HG02973 (cell line): ENCODE data around the gene CFAP221.

Source experiments
- ATAC-seq: cut with Tn5 transposase; IDR thresholded peaks from one replicate; pipeline ENCODE4 v1.9.1; 2021; ENCODE audit warnings: moderate library complexity; ENCODE audit not compliant: unreplicated experiment

CFAP221 gene

DNA sequence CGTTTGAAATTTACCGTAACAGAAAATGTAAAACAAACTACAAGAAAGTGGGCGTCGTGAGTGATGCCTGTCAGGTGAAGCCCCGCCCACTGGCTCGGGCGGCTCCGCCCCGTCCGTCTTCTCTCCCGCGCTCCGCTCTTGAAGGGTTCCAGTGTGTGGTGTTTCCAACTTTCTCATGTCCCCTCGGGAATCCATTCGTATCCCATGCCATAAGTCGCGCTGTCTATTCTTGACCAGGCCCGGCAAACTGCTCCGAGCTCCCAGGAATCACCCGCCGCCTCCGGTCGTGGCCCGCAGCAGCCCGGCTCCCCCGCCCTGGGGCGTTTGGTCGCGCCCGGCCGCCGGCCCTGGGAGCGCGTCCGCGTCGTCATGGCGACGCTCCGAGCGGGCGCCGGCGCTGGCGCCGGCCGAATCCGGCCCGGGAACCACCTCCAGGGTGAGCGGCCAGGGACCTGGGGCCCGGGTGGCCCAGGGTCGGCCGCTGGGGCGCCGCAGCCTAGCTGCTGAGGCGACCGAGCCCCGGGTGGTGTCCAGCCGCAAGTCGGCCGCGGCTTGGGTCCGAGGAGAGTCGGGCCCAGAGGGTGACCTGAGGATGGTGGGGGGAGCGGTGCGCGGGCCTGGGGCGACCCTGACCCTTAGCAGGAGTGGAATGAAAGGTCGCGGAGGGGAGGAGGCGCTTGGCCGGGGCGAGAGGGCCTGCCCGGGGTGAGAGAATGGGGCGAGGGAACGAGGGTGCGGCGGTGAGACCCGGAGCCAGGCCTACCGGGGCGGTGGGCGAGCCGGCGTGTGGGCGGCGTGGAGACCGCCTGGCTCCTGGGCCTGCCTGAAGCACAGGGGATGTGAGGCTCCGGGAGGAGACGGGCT lies at the start of gene CFAP221:
TSS of gene CFAP221 (plus strand) at position 375 of the 864 bp plus-strand sequence. CDS start 1,683 bp downstream, outside the sequence.
- ATAC-seq = peak; percentile 87

DNA sequence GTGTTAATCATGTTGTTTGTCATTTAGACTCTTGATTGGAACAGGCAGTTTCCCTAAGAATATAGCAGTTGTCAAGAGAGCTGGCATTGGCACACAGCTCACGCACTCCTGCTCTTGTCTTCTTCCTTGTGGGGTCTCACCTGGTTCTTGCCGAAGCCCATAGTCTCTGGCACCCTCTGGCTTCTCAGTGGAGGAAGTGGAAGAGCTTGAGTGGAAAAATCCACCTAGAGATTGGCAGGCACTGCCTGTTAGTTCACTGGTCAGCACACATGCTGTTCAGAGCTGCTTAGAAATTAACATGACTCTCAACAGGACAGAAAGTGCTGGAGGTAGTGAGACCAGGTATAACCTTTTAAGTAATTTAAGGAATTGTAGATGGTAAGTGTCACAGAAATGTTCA lies 48.3 kb upstream of the CFAP221 start:
- ATAC-seq = no peak

DNA sequence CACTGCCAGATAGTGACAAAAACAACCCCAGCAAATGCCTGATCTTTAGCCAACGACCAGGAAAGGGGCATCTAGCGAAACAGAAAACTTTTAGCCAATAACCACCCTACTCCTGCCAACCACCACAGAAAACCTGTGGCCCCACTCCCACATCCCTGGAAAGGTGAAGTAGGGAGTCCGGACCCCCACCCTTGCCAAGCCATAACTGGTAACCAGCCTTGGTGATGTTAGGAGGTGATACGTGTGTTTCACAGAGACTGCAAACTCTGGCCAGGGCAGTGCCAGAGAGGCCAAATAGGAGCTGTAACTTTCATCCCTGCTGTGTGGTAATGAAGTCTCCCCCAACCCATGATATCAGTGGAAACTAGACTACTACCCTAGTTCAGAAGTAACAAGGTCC lies 47.6 kb upstream of the CFAP221 start:
- no peak for ATAC-seq

DNA sequence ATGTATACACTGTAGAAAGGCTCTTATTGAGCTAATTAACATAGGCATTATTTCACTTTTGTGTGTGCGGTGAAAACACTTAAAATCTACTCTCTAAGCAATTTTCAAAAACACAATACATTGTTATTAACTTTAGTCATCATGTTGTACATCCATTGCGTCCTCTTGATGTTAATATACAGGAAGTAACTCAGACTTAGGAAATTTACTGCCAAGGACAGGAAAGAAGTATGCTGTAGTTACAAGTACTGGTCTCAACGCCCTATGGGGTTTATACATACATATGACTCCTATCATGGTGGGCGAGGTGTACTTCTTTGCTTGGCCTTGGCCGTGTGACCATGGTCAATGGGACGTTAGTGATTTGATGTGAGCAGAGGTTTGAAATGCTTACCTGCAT lies 35.5 kb upstream of the CFAP221 start:
- ATAC-seq = no peak

DNA sequence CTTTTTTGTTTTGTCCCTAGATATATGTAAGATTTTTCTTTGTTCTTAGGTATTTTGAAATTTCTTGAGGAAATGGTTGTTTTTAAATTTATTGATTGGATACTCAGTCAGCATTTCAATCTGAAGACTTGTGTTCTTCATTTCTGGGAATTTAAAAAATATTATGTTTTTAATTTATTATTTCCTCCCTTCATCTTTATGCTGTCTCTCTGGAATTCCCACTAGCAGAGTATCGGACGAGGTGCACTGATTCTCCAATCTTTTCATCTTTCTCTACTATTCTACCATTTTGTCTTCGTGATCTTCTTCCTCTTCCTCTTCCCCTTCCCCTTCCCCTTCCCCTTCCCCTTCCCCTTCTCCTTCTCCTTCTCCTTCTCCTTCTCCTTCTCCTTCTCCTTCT lies 32.3 kb upstream of the CFAP221 start:
- no peak for ATAC-seq

DNA sequence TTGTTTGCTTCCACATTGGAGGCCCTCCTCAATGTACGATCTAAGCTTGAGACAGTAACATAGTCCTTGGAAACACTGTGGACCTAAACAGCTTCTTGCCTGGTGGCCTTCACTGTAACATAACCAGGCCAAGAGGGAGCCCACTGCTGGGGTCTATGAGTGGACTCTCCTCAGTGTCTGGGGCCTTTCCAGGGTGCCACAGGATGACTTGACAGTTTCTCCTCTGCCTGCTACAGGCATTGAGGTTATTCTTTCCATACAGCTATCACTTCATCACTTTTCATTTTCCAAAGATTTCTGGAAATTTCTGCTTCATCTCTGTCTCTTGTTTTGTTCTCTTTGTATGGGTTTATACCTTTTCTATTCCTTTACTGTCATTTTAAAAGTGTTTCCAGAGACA lies 31.3 kb upstream of the CFAP221 start:
- ATAC-seq = no peak

DNA sequence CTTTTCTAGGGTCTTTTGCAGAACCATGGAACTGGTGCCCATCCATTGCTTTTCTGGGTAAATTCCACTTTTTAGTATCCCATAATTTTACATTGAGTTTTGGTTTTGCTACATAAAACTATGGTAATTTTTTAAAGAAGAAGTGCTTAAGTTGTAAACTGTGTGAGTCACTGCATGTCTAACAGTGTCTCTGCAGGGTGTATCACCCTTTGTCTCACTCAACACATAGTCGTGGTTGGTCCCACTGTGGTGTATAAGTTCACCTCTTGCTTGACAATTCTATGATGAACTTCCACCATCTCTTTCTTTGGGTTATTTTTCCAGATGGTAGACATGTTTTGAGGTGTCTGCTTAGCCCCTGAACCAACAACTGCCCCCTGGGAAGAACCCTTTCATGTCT lies 30.4 kb upstream of the CFAP221 start:
- ATAC-seq = no peak

DNA sequence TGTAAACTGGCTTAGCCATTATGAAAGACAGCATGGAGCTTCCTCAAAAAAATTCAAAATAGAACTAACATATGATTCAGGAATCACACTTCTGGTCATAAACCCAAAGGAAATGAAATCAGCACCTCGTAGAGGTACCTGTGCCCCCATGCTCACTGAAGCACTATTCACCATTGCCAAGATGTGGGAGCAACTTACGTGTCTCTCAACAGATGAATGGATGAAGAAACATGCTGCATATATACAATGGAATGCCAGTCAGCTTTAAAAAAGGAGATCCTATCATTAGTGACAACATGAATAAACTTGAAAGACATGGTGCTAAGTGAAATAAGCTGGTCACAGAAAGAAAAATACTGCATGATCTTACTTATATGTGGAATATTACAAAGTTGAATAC lies 28.1 kb upstream of the CFAP221 start:
- no peak for ATAC-seq

DNA sequence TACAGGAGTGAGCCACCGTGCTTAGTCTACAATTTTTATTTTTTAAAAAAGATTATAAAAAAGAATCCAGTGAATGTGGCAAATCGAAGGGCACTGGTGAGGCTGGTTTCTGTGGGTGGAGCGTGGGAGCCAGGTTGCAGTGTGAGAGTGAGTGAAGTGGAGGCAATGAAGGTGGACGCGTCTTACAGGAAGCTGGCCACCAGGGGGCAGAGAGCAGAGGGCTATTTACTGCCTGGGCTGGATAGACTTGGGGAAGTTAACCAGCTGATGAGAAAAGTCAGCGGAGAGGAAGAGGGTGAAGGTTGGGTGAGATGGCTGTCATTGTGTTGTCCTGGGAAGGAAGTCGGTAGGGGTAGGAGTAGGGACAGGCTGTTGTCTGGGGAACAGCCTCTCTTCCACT lies 26.8 kb upstream of the CFAP221 start:
- ATAC-seq = peak; percentile 78

DNA sequence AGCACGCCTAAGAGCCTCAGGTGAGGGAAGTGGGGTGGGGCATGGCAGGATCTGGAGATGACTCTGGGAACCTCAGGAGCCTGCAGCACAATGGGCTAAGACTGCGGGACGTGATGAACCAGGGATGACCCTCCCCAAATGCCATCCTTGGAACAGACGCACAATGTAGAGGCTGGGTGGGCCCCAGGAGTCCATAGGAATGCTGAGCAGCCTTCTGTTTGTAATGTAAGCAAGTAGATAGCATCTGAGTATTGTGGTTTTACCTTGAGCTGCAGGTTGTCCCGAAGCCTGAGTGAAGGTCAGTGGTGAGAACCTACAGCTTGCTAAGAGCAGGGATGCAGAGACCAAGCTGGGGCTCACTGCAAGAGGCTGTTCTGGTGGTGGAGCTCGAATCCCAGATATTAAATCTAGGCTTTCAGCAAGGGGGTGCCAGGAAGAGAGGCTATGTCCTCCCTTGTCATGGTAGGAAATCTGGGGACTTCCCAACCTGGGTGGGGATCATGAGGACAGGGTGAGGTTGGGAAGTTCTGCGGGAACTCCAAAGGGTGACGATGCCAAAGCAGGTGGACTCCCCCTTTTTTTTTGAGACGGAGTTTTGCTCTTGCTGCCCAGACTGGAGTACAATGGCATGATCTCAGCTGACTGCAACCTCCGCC lies 25.7 kb upstream of the CFAP221 start:
- ATAC-seq = no peak

DNA sequence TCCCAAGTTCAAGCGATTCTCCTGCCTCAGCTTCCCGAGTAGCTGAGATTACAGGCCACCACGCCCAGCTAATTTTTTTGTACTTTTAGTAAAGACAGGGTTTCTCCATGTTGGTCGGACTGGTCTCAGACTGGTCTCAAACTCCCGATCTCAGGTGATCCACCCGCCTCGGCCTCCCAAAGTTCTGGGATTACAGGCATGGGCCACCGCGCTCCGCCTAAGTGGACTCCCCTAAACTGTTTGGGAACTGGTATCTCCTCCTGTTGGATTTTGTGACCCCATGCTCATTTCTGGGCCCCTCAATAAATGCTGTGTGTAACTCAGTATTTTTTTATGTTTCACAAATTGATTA lies 25.2 kb upstream of the CFAP221 start:
- ATAC-seq = no peak

DNA sequence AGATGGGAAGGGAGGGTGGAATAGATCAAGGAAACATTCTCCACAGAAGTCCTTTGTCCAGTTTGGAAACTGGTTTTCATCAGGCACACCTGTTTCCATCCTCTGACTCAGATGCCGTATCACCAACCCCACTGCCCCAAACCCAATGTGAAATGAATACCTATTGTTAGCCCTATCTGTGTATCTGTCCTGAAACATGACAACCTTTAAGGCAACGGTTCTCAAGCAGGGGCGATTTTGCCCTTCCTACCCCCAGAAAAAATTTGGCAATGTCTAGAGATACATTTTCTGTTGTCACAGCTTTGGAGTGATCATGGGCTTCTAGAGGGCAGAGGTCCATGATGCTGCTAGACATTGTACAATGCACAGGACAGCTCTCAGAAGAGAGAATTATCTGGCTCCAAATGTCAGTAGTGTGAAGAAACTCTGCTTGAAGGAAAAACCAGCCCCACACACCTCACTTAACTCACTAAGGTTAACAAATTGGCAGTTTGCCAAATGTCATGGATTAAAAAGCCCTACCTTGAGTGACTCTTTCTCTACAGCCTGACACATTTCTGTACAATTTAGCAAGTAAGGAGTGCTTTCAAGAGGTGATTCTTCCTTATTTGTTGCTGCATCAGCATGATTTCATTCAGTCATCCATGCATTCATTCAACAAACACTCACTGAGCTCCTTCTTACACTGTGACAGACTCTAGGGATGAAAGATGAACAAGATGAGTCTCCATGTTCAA lies 23.4 kb upstream of the CFAP221 start:
- ATAC-seq = no peak

DNA sequence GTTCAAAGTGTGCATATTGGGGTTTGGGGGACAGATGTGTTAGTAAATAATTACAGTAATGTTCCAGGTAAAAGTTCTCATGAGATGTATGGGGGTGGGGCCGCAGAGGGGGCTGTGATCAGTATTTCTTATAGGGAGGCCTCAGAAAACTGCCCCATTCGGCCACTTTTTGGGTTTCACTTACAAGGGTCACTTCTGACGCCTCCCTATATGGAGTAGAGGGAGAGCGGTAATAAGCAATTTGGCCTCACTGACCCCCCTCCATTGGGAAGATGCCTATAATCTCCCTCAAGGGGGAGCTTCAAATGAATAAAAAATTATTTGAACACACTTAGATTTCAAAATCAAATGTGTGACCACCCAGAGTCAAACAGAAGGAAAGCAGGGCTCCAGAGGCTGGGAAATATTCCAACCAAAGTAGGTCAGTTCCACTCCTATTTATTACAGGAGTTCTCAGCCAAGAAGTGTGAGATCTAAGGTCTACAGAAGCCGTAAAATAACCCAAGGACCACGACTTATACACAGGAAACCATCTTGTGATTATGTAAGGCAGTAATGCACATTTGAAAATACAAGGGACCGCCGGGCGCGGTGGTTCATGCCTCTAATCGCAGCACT lies 22.7 kb upstream of the CFAP221 start:
- no peak for ATAC-seq

DNA sequence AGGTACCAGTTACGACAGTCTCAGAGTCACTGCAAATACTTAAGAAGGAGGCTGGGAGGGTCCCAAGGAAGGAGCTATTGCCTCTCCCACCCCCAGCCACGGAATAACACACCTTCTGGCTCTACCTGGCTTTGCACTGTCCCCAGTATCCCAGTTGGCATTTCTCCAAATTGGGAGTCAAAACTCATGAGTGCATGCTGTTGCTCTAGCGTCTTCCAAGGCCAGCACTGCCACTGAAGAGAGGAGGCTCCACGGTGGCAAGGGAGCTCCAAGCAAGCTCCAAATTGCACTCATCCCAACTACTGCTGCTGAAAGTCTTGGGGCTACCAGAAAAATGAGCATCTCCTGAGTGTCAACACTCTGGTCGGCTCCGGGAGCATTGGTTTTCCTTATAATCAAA lies 21.6 kb upstream of the CFAP221 start:
- ATAC-seq = no peak

DNA sequence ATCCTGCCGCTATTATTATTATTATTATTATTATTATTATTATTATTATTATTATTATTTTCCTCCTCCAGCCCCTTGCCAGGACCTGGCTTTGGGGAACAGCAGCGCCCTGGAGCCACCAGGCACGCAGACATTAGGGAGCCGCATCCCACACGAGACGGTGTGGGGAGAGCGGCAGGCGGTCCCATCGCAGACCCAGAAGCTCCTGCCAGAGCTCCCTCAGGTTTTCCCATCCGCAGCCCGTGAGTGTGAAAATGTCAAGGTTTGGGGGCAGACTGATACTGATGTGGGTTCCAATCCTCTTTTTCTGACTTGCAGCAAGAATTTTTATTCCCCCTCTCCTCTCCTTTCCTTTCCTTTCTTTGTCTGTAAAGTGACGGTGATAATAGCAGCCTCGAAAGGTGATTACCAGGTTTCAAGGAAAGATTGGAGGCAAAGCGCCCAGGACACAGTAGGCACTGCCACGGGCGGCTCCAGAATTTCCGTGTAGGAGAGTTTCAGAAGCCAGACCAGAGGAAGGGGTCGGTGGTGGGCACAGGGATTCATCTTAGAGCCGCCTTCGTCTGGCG lies 20.8 kb upstream of the CFAP221 start:
- no peak for ATAC-seq

DNA sequence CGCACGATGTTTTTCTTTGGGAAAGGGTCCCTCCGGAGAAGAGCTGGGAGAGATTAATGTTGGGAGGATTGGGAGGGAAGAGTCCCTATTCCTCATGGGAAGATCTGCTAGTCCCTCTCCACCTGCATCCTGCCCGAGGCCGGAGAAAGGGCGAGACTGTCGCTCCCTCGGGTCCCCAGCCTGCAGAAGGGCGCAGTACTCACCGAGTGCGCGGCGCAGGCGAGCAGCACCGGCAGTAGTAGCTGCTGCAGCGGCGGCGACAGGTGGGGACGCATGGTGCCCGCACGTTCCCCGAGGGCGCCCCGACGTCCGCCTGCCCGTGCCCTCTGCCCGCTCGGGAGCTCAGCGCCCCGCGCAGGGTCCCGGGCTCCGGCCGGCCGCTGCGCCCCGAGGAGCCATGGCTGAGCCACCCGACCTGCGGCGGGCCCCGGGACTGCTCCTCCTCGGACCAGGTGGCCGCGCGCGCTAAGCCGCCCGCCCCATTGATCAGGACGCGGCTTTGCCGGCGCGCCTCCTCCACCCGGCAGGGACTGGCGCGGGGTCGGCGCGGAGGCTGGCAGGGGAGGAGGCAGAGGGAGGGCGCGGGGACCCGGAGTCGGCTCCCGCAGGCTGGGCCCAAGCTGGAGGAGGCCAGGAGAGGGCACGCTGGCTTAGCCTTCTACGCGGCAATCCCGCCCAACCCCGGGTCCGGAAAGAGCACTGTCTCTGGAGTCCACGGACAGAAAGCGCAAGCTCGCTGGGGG lies 20.1 kb upstream of the CFAP221 start, which contains the start of gene SCTR:
TSS of gene SCTR (minus strand) at position 532 of the 743 bp plus-strand sequence. CDS start at position 275, 257 bp downstream.
- no peak for ATAC-seq

DNA sequence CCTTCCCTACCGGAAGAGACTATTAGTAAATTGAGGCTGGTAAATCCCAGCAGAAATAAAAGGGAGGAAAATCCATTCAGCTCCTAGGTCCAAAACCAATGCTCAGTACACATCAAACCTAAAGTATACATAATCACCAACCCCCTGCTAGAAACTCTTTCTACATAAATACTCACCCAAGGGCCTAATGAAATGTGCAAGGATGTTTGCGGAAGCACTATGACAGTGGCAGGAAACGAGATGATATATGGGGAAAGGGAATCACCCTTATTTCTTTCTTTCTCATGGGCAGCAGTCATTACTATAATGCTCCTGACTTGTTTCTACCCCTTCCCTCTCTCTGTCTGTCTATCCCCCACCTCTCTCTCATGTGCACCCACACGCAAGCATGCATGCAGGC lies 18.6 kb upstream of the CFAP221 start:
- ATAC-seq = no peak

DNA sequence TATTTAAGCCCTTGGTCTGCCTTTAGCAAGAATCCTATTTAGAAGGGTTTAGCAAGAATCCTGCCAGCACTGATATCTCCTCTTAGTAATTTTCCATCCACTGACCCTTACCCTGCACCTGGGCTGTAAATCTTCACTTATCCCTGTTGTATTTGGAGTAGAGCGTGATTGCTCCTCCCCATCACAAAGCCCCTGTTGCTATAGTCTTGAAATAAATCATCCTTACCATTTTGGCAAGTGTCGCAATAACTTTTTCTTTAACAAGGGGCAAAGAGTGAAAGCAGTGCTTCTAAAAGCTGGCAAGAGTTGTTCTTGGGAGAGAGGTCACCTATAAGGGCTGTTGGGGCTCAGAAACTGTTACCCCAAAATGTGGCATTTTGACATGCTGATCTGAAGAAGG lies 16.2 kb upstream of the CFAP221 start:
- ATAC-seq = no peak

DNA sequence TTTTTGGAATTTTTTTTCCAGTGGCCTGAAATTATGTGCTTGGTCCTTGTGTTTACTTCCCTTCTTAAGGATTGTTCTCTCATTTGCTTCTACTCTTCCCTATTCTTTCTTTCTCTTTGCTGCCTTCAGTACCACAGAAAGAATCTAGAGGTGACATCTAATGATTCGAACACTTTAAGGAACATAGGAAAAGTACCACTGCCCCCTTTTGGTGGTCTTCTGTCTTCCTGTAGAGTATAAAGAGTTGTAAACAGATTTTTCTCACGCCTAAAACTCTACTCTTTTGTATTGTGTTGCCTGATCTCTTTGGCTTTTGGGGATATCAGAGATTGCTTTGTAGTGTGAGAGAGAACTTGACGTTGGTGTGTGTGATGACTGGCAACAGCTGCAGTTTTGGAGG lies 13.0 kb upstream of the CFAP221 start:
- no peak for ATAC-seq

DNA sequence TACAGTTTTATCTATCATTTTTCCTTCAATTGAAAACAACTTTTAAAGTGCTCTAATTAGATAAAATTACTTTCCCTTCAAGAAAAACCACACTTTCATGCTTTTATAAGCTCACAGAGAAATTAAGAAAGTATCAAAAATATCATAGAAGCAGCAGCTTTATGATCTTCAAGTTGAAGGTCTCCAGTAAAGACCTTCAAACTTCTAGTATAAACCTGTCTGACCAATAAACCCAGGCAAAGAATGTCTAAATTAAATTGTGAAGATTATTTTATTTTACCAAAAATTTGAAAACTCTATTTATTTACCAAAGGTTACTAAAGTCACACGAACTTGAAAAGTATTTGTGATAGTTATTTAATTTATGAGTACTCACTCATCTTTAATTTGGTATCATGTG lies 10.7 kb upstream of the CFAP221 start:
- no peak for ATAC-seq
